ENCODE measurements around the gene SESN1. TPM values are rescaled to one million over a fixed set of nuclear protein-coding genes. Genes with fewer than 3 reads are reported as not detected.

Gene SESN1
- total RNA-seq, 1 donor from 2014 or later: 36.9 TPM

DNA sequence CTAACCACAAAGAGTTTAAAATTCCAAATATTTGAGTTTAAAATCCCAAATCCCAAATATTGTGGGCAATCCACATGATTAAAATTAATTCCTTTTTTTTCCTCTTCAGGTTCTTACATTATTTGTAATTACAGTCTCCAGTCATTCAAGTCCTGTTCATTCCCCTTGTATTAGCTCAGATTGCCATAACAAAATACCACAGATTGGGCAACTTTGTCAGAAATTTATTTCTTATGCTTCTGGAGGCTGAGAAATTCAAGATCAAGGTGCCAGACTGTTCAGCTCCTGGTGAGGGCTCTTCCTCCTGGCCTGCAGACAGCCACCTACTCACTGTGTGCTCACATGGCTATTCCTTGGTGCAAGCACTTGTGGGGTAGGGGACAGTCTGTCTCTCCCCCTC, 141.0 kb downstream of the SESN1 start:
- TF ChIP-seq CTCF (IDR thresholded peaks at IDR 0.05): no peak
- Histone ChIP-seq H3K4me1 (peaks cover 4% of the 10 kb centered on the region), H3K27ac (no peak overlapping the region), H3K9me3 (no peaks in the 10 kb centered on the region), H3K36me3 (no peaks in the 10 kb centered on the region), H3K27me3 (no peaks in the 10 kb centered on the region), H3K4me3 (no peak overlapping the region)
- DNase-seq (no peak), ATAC-seq (no peak)
- intact Hi-C loops (cut with DNase I): no loop called here

GRCh38 chr6:108952776-108953486, 141.7 kb downstream of the SESN1 start:
- H3K27ac ChIP-seq: no peak overlapping the region
- no peaks in the 10 kb centered on the region for H3K27me3 ChIP-seq
- ATAC-seq: no peak
- TF ChIP-seq CTCF (IDR thresholded peaks at IDR 0.05): no peak
- no peak for DNase-seq
- no peak overlapping the region for H3K4me3 ChIP-seq
- peaks cover 11% of the 10 kb centered on the region for H3K4me1 ChIP-seq
- H3K36me3 ChIP-seq: no peaks in the 10 kb centered on the region
- no peaks in the 10 kb centered on the region for H3K9me3 ChIP-seq
- intact Hi-C loops (cut with DNase I): no loop called here

- H3K4me3 ChIP-seq: no peak overlapping the region
- no peaks in the 10 kb centered on the region for H3K9me3 ChIP-seq
- no peak for TF ChIP-seq CTCF (IDR thresholded peaks at IDR 0.05)
- H3K4me1 ChIP-seq: peaks cover 26% of the 10 kb centered on the region
- no peak for DNase-seq
- H3K27ac ChIP-seq: no peak overlapping the region
- intact Hi-C loops (cut with DNase I): no loop called here
- H3K27me3 ChIP-seq: no peaks in the 10 kb centered on the region
- ATAC-seq: no peak
- no peaks in the 10 kb centered on the region for H3K36me3 ChIP-seq
Observed at GRCh38 chr6:108951351-108951953, 143.2 kb downstream of the SESN1 start.

DNA sequence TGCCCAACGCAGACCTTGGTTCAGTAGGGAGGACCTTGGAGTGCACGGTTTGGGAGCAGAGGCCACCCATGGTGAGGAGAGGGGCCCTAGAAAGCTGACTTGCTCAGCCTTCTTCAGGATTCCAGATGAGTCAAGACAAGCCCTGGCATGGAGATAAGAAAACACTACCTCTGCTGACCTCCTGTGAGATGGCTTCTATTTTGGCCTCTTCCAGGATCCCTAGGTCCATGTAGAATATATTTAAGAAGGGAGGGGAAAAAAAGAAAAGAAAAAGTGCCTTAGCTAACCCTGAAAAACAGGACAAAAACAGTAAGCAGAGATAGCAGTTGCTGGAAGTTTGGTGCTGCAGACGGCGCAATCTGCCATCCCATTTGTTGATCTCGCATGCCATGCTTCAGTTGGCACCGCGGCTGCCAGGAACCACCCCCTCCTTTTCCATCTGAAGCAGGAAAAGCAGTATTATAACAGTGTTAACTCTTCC, 146.4 kb downstream of the SESN1 start:
- Histone ChIP-seq H3K27me3 (no peaks in the 10 kb centered on the region), H3K36me3 (no peaks in the 10 kb centered on the region), H3K27ac (peak overlapping the region; percentile 81), H3K4me3 (no peak overlapping the region), H3K4me1 (peaks cover 44% of the 10 kb centered on the region), H3K9me3 (no peaks in the 10 kb centered on the region)
- DNase-seq: no peak
- ATAC-seq: peak; percentile 19
- TF ChIP-seq CTCF (IDR thresholded peaks at IDR 0.05): no peak
- intact Hi-C loops (cut with DNase I): no loop called here

- Histone ChIP-seq H3K36me3 (no peaks in the 10 kb centered on the region), H3K27me3 (no peaks in the 10 kb centered on the region), H3K9me3 (no peaks in the 10 kb centered on the region), H3K27ac (peak overlapping the region; percentile 81), H3K4me1 (peaks cover 48% of the 10 kb centered on the region), H3K4me3 (no peak overlapping the region)
- DNase-seq (no peak), ATAC-seq (peak; percentile 61)
- TF ChIP-seq CTCF (IDR thresholded peaks at IDR 0.05): no peak
- intact Hi-C loops (cut with DNase I): no loop called here
Observed at GRCh38 chr6:108947114-108947854, 147.4 kb downstream of the SESN1 start.
